Left ventricle myocardium inferior (tissue), 1 donor: ENCODE measurements around the gene SPATA1. TPM values are rescaled to one million over a fixed set of nuclear protein-coding genes. Genes with fewer than 3 reads are reported as not detected.
A peak's percentile ranks its signal among the peaks of the same experiment; 100 is the strongest.

ENCODE experiments used
- DNase-seq: peaks from one replicate; pipeline ENCODE4 v3.0.0-alpha.2; 2020
- H3K27ac ChIP-seq: fragments of 200-600 bp; replicated peaks from 2 replicates; pipeline ENCODE4 v1.8.0; 2021
- H3K27me3 ChIP-seq: fragments of 200-600 bp; 2 replicates; pipeline ENCODE4 v1.8.0; 2021; ENCODE audit warnings: low read depth
- H3K36me3 ChIP-seq: fragments of 200-600 bp; 2 replicates; pipeline ENCODE4 v1.8.0; 2021
- H3K4me1 ChIP-seq: fragments of 200-600 bp; 2 replicates; pipeline ENCODE4 v1.8.0; 2021
- H3K4me3 ChIP-seq: fragments of 200-600 bp; 2 replicates; pipeline ENCODE4 v1.8.0; 2021; ENCODE audit warnings: mild to moderate bottlenecking, moderate library complexity
- H3K9me3 ChIP-seq: fragments of 200-600 bp; replicated peaks from 2 replicates; pipeline ENCODE4 v1.8.0; 2021
- intact Hi-C: fragments of 100-400 bp; cut with micrococcal nuclease; formaldehyde crosslinking; loops from one replicate; pipeline ENCODE4 v1.11.0; 2022
- total RNA-seq: library from RNA; stranded (reverse); fragmentation: NEBNext Ultra II Directional; extraction: Animal tissue kit (Norgen Biotek cat#: 25700); gene quantifications from one replicate; pipeline ENCODE4 v1.2.1, GENCODE V29; 2021
- TF ChIP-seq, protein P1 (sequence below): fragments of 200-600 bp; IDR thresholded peaks from 2 replicates; pipeline ENCODE4 v1.8.0; 2021; ENCODE audit warnings: antibody characterized with exemption, mild to moderate bottlenecking, borderline replicate concordance
- donor health status: DM: no; HTN: yes; CAD: no; lungs with severe emphysema.

Gene SPATA1
- total RNA-seq, 1 donor from 2014 or later = 0.66 TPM

GRCh38 chr1:84479998-84480397 is 26.2 kb upstream of the SPATA1 start:
- peaks cover 47% of the 10 kb centered on the region for H3K4me1 ChIP-seq
- peaks cover 32% of the 10 kb centered on the region for H3K36me3 ChIP-seq
- H3K9me3 ChIP-seq = no peaks in the 10 kb centered on the region
- DNase-seq = no peak
- TF ChIP-seq, protein P1, sequence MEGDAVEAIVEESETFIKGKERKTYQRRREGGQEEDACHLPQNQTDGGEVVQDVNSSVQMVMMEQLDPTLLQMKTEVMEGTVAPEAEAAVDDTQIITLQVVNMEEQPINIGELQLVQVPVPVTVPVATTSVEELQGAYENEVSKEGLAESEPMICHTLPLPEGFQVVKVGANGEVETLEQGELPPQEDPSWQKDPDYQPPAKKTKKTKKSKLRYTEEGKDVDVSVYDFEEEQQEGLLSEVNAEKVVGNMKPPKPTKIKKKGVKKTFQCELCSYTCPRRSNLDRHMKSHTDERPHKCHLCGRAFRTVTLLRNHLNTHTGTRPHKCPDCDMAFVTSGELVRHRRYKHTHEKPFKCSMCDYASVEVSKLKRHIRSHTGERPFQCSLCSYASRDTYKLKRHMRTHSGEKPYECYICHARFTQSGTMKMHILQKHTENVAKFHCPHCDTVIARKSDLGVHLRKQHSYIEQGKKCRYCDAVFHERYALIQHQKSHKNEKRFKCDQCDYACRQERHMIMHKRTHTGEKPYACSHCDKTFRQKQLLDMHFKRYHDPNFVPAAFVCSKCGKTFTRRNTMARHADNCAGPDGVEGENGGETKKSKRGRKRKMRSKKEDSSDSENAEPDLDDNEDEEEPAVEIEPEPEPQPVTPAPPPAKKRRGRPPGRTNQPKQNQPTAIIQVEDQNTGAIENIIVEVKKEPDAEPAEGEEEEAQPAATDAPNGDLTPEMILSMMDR = no peak
- H3K27me3 ChIP-seq = peaks cover 32% of the 10 kb centered on the region
- intact Hi-C loops = no loop called here
- H3K4me3 ChIP-seq = peak overlapping the region; percentile 86
- H3K27ac ChIP-seq = peak overlapping the region; percentile 93

DNA sequence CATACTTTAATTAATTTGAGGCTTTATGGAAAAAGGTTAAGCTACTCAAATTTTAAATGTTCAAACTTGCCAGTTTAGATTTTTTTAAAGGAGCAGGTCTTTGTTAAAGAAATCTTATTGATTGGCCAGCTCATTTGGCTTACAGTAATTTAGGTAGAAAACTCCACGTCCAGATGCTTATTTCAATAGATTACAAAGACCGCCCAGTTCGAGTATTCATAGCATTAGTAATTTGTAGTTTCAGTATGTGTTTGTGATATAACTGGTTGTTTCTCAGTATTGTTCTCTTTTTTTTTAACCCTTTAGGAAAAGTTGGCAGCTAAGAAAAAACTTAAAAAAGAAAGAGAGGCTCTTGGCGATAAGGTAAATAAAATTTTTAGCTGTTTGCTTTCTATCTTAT is 25.5 kb upstream of the SPATA1 start:
- DNase-seq = no peak
- intact Hi-C loops = no loop called here
- TF ChIP-seq, protein P1 = no peak
- peaks cover 47% of the 10 kb centered on the region for H3K4me1 ChIP-seq
- no peaks in the 10 kb centered on the region for H3K9me3 ChIP-seq
- peaks cover 38% of the 10 kb centered on the region for H3K36me3 ChIP-seq
- H3K27ac ChIP-seq = no peak overlapping the region
- peaks cover 25% of the 10 kb centered on the region for H3K27me3 ChIP-seq
- peak overlapping the region; percentile 86 for H3K4me3 ChIP-seq

GRCh38 chr1:84481317-84481716 is 24.9 kb upstream of the SPATA1 start:
- Histone ChIP-seq H3K27ac (no peak overlapping the region), H3K36me3 (peaks cover 41% of the 10 kb centered on the region), H3K9me3 (no peaks in the 10 kb centered on the region), H3K4me3 (no peak overlapping the region), H3K4me1 (peaks cover 47% of the 10 kb centered on the region), H3K27me3 (peaks cover 19% of the 10 kb centered on the region)
- TF ChIP-seq, protein P1 = no peak
- no peak for DNase-seq
- intact Hi-C loops = no loop called here

- no peaks in the 10 kb centered on the region for H3K27me3 ChIP-seq
- no peaks in the 10 kb centered on the region for H3K9me3 ChIP-seq
- peaks cover 71% of the 10 kb centered on the region for H3K36me3 ChIP-seq
- peaks cover 39% of the 10 kb centered on the region for H3K4me1 ChIP-seq
- no peak overlapping the region for H3K4me3 ChIP-seq
- no peak overlapping the region for H3K27ac ChIP-seq
- TF ChIP-seq, protein P1 = no peak
- DNase-seq = no peak
- intact Hi-C loops = no loop called here
These were observed 18.1 kb upstream of the SPATA1 start for GRCh38 chr1:84488107-84488506.

GRCh38 chr1:84489766-84490165 is 16.4 kb upstream of the SPATA1 start:
- Histone ChIP-seq H3K36me3 (peaks cover 68% of the 10 kb centered on the region), H3K27ac (peak overlapping the region; percentile 5), H3K4me3 (no peak overlapping the region), H3K9me3 (no peaks in the 10 kb centered on the region), H3K27me3 (no peaks in the 10 kb centered on the region), H3K4me1 (peaks cover 41% of the 10 kb centered on the region)
- no peak for DNase-seq
- TF ChIP-seq, protein P1 = no peak
- intact Hi-C loops = no loop called here

- H3K27ac ChIP-seq = peak overlapping the region; percentile 44
- peaks cover 36% of the 10 kb centered on the region for H3K4me1 ChIP-seq
- no peaks in the 10 kb centered on the region for H3K27me3 ChIP-seq
- intact Hi-C loops = no loop called here
- DNase-seq = no peak
- H3K36me3 ChIP-seq = peaks cover 78% of the 10 kb centered on the region
- no peak overlapping the region for H3K4me3 ChIP-seq
- TF ChIP-seq, protein P1 = peak; percentile 8
- H3K9me3 ChIP-seq = no peaks in the 10 kb centered on the region
These were observed 13.5 kb upstream of the SPATA1 start for GRCh38 chr1:84492726-84493125.
